IMR-90 (cell line): ENCODE results near the gene PAAF1. TPM values are rescaled to one million over a fixed set of nuclear protein-coding genes. Genes with fewer than 3 reads are reported as not detected.

ENCODE experiments used
- ATAC-seq: fragments of 200-7000 bp; cut with Tn5 transposase; 2 replicates; pipeline ENCODE4 v1.9.1; 2020; ENCODE audit warnings: low read depth, mild to moderate bottlenecking, moderate library complexity
- BruUV-seq: library from RNA; stranded (reverse); fragments of 400-500 nt; replicated peaks from 2 replicates; lab custom pipeline; 2021; lab: Mats Ljungman, UMichigan
- CTCF ChIA-PET: fragments of 300-600 bp; formaldehyde crosslinking; extraction: SDS; loops from one replicate; lab custom pipeline; 2021; ENCODE audit warnings: antibody characterized with exemption; lab: Yijun Ruan, JAX
- POLR2A ChIA-PET: fragments of 300-600 bp; sonication (Branson Sonifier 250); formaldehyde crosslinking; loops from one replicate; lab custom pipeline; 2022; ENCODE audit warnings: antibody characterized with exemption; ENCODE audit not compliant: unreplicated experiment; lab: Charles Lee
- DNase-seq: peaks from one replicate; pipeline ENCODE4 v3.0.0; 2013
- H2AFZ ChIP-seq: replicated peaks from 2 replicates; pipeline ENCODE3; 2013; ENCODE audit warnings: low read length, mild to moderate bottlenecking; ENCODE audit not compliant: poor library complexity
- H2AK5ac ChIP-seq: 2 replicates; pipeline ENCODE4 v1.6.1; 2013; ENCODE audit warnings: low read depth, low read length, inconsistent platforms
- H2AK9ac ChIP-seq: replicated peaks from 2 replicates; pipeline ENCODE3; 2013; ENCODE audit warnings: mild to moderate bottlenecking, low read depth, low read length, moderate library complexity; ENCODE audit not compliant: poor library complexity
- H2BK120ac ChIP-seq: 2 replicates; pipeline ENCODE4 v1.6.1; 2013; ENCODE audit warnings: low read depth, low read length, inconsistent platforms
- H2BK15ac ChIP-seq: 3 replicates; pipeline ENCODE4 v1.6.1; 2013; ENCODE audit warnings: low read depth, low read length, inconsistent platforms
- H2BK20ac ChIP-seq: 2 replicates; pipeline ENCODE4 v1.6.1; 2013; ENCODE audit warnings: low read depth, mild to moderate bottlenecking, inconsistent platforms, low read length, moderate library complexity
- H2BK5ac ChIP-seq: 2 replicates; pipeline ENCODE4 v1.6.1; 2013; ENCODE audit warnings: mild to moderate bottlenecking, low read depth, low read length, inconsistent platforms; ENCODE audit not compliant: poor library complexity, severe bottlenecking
- H3K14ac ChIP-seq: replicated peaks from 2 replicates; pipeline ENCODE4 v1.6.1; 2013; ENCODE audit warnings: low read depth, low read length, inconsistent platforms
- H3K18ac ChIP-seq: 2 replicates; pipeline ENCODE4 v1.6.1; 2013; ENCODE audit warnings: low read depth, low read length, control low read depth
- H3K23ac ChIP-seq: 2 replicates; pipeline ENCODE4 v1.6.1; 2013; ENCODE audit warnings: low read depth, low read length, inconsistent platforms
- H3K27ac ChIP-seq: 2 replicates; pipeline ENCODE4 v1.5.1; 2013; ENCODE audit warnings: mild to moderate bottlenecking, control low read depth, low read length; ENCODE audit not compliant: insufficient read depth
- H3K27me3 ChIP-seq: 2 replicates; pipeline ENCODE4 v1.6.1; 2013; ENCODE audit warnings: low read length; ENCODE audit not compliant: control insufficient read depth, insufficient read depth
- H3K36me3 ChIP-seq: 2 replicates; pipeline ENCODE4 v1.6.1; 2013; ENCODE audit warnings: low read length, mixed read lengths; ENCODE audit not compliant: control insufficient read depth, insufficient read depth
- H3K4ac ChIP-seq: 2 replicates; pipeline ENCODE4 v1.6.1; 2013; ENCODE audit warnings: low read depth, low read length, inconsistent platforms
- H3K4me1 ChIP-seq: 2 replicates; pipeline ENCODE4 v1.6.1; 2013; ENCODE audit warnings: low read length, mixed read lengths; ENCODE audit not compliant: control insufficient read depth, insufficient read depth
- H3K4me2 ChIP-seq: 2 replicates; pipeline ENCODE4 v1.6.1; 2013; ENCODE audit warnings: low read depth, mild to moderate bottlenecking, control low read depth, low read length, moderate library complexity
- H3K4me3 ChIP-seq: 2 replicates; pipeline ENCODE4 v1.5.1; 2013; ENCODE audit warnings: low read depth, mild to moderate bottlenecking, control low read depth, low read length, moderate library complexity; ENCODE audit not compliant: insufficient read depth
- H3K56ac ChIP-seq: 2 replicates; pipeline ENCODE4 v1.6.1; 2013; ENCODE audit warnings: low read length, inconsistent platforms; ENCODE audit not compliant: insufficient read depth; ENCODE audit errors: extremely low read depth
- H3K79me1 ChIP-seq, 2 experiments: 2 replicates each; pipeline ENCODE4 v1.6.1; 2013; ENCODE audit warnings: low read length in 2 of 2, inconsistent platforms in 1 of 2, low read depth in 1 of 2
- H3K9ac ChIP-seq: 2 replicates; pipeline ENCODE4 v1.6.1; 2013; ENCODE audit warnings: low read depth, low read length, control low read depth
- H3K9me1 ChIP-seq: 2 replicates; pipeline ENCODE4 v1.6.1; 2013; ENCODE audit warnings: low read length, inconsistent platforms; ENCODE audit not compliant: insufficient read depth
- H3K9me3 ChIP-seq: 2 replicates; pipeline ENCODE4 v1.6.1; 2013; ENCODE audit warnings: low read length; ENCODE audit not compliant: control insufficient read depth, insufficient read depth
- H4K20me1 ChIP-seq: 2 replicates; pipeline ENCODE4 v1.6.1; 2013; ENCODE audit warnings: low read length, inconsistent platforms; ENCODE audit not compliant: insufficient read depth
- H4K5ac ChIP-seq: 2 replicates; pipeline ENCODE4 v1.6.1; 2013; ENCODE audit warnings: mild to moderate bottlenecking, low read depth, low read length, control low read depth
- H4K8ac ChIP-seq, 2 experiments: 2 replicates each; pipeline ENCODE4 v1.6.1; 2013; ENCODE audit warnings: low read depth in 2 of 2, low read length in 2 of 2, control low read depth in 1 of 2, inconsistent platforms in 1 of 2
- H4K91ac ChIP-seq: 2 replicates; pipeline ENCODE4 v1.6.1; 2013; ENCODE audit warnings: low read depth, low read length, inconsistent platforms; ENCODE audit not compliant: insufficient read depth
- CHD1 ChIP-seq: IDR thresholded peaks from 2 replicates; pipeline ENCODE4 v1.6.1; 2012; ENCODE audit warnings: low read depth, low read length, improper control_type of control experiment
- MAFK ChIP-seq: IDR thresholded peaks from 2 replicates; pipeline ENCODE4 v1.6.1; 2012; ENCODE audit warnings: low read depth, low read length, improper control_type of control experiment
- MXI1 ChIP-seq: IDR thresholded peaks from 2 replicates; pipeline ENCODE4 v1.6.1; 2012; ENCODE audit warnings: low read depth, mild to moderate bottlenecking, low read length, moderate library complexity, borderline replicate concordance
- POLR2A ChIP-seq: IDR thresholded peaks from 2 replicates; pipeline ENCODE4 v1.6.1; 2012; ENCODE audit warnings: mild to moderate bottlenecking, low read depth, low read length
- RFX5 ChIP-seq: IDR thresholded peaks from 2 replicates; pipeline ENCODE4 v1.8.0; 2012; ENCODE audit warnings: low read depth, mild to moderate bottlenecking, low read length, moderate library complexity
- SMC3 ChIP-seq: fragments of 150-350 bp; IDR thresholded peaks from 2 replicates; pipeline ENCODE4 v1.6.1; 2016; ENCODE audit warnings: low read depth, mild to moderate bottlenecking, antibody characterized with exemption, low read length, moderate library complexity
- WGBS, 2 experiments: methylation state at CpG; one replicate each; pipeline versions ENCODE4 v1.1.5 to v1.1.7; 2013; ENCODE audit warnings: missing lambda C conversion rate in 2 of 2; ENCODE audit not compliant: insufficient read length in 1 of 2; ENCODE audit errors: extremely low coverage in 2 of 2; 5-methylcytosine and 5-hydroxymethylcytosine counted together
- dilution Hi-C: fragments of 300-500 bp; cut with HindIII; formaldehyde crosslinking; loops from one replicate; pipeline ENCODE4 v1.14.3; 2018; ENCODE audit warnings: low sequenced_read_pairs; ENCODE audit not compliant: unreplicated experiment
- in situ Hi-C: fragments of 300-500 bp; cut with MboI; formaldehyde crosslinking; loops from 3 replicates; pipeline ENCODE4 v1.14.3; 2019; ENCODE audit warnings: low sequenced_read_pairs, inconsistent platforms, mixed read lengths
- intact Hi-C: fragments of 100-400 bp; cut with micrococcal nuclease; formaldehyde crosslinking; loops from 2 replicates; pipeline ENCODE4 v1.10.0; 2022
- polyA plus RNA-seq, 3 experiments: library from polyadenylated mRNA; depleted of rRNA; stranded (reverse); fragments of >200 nt; gene quantifications; 2 replicates each; pipeline ENCODE4 v1.2.3, GENCODE V29; 2012; ENCODE audit warnings: low replicate concordance in 1 of 3
- total RNA-seq: library from RNA; depleted of rRNA; stranded (reverse); fragments of >200 nt; gene quantifications from 2 replicates; pipeline ENCODE4 v1.2.3, GENCODE V29; 2012
- TF ChIP-seq, protein P1 (sequence below): conservative IDR thresholded peaks from 2 replicates; pipeline ENCODE4 v1.5.1; 2012; ENCODE audit warnings: mild to moderate bottlenecking, low read depth, low read length, improper control_type of control experiment

The PAAF1 gene
- total and polyA plus RNA-seq, 2 of the 4 experiments (the other 2 are of a cell fraction): 15.1 to 16.4 TPM

DNA sequence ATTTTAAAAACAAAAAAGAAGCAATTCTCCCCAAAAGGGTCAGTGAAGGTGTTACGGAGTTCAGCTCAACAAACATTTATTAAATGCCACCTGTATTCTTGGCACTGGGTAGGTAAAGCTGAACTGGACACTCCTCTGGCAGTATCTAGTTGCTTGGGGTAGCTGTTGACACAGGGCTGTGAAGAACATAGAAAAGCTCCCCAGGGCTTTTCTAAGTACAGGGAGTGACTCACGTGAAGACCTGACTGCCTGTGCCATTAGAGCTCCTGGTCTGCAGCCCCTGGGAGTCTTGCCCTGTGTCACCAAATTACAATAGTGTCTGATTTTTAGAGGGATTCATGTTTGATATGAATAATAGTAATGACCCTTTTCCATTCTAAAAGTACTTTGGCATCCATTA is 43.7 kb upstream of the PAAF1 start:
- DNase-seq (no peak), ATAC-seq (no peak)
- Histone ChIP-seq H3K4me1 (no peaks in the 10 kb centered on the region), H4K8ac (no peak overlapping the region), H3K14ac (no peak overlapping the region), H3K18ac (no peak overlapping the region), H2AK5ac (no peak overlapping the region), H3K4ac (no peak overlapping the region), H3K9me1 (no peaks in the 10 kb centered on the region), H2BK20ac (no peak overlapping the region), H4K91ac (no peak overlapping the region), H2BK15ac (no peak overlapping the region), H2BK120ac (no peak overlapping the region), H3K4me2 (no peak overlapping the region), H4K20me1 (no peaks in the 10 kb centered on the region), H2AK9ac (no peak overlapping the region), H3K79me1 (peaks cover 0 to under 1% of the 10 kb centered on the region in 2 experiments; a peak in 1 of 4 replicates), H3K9me3 (no peaks in the 10 kb centered on the region), H2BK5ac (no peak overlapping the region), H4K5ac (no peak overlapping the region), H3K56ac (no peak overlapping the region), H3K4me3 (no peak overlapping the region), H3K27me3 (no peaks in the 10 kb centered on the region), H3K9ac (no peak overlapping the region), H3K36me3 (no peaks in the 10 kb centered on the region; the same call in none of the 2 replicates), H2AFZ (no peak overlapping the region), H3K23ac (no peak overlapping the region), H3K27ac (no peak overlapping the region)
- no CpG with 5 or more reads among the region's 2 CpGs for WGBS, 2 experiments
- intact Hi-C loops (no loop called here), dilution Hi-C loops (no loop called here), in situ Hi-C loops (no loop called here)
- ChIA-PET CTCF (interaction anchor here (0.5 kb wide), 1 partner anchor 331 kb away, joined by 5 read pairs; no protein-coding TSS in a partner anchor), POLR2A (no interaction called here)
- TF ChIP-seq CHD1 (no peak), POLR2A (no peak), MAFK (no peak), SMC3 (no peak), RFX5 (no peak), MXI1 (no peak)
- TF ChIP-seq, protein P1, sequence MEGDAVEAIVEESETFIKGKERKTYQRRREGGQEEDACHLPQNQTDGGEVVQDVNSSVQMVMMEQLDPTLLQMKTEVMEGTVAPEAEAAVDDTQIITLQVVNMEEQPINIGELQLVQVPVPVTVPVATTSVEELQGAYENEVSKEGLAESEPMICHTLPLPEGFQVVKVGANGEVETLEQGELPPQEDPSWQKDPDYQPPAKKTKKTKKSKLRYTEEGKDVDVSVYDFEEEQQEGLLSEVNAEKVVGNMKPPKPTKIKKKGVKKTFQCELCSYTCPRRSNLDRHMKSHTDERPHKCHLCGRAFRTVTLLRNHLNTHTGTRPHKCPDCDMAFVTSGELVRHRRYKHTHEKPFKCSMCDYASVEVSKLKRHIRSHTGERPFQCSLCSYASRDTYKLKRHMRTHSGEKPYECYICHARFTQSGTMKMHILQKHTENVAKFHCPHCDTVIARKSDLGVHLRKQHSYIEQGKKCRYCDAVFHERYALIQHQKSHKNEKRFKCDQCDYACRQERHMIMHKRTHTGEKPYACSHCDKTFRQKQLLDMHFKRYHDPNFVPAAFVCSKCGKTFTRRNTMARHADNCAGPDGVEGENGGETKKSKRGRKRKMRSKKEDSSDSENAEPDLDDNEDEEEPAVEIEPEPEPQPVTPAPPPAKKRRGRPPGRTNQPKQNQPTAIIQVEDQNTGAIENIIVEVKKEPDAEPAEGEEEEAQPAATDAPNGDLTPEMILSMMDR: no peak
- BruUV-seq: no TSS peak
